ENCODE results near the gene PAX6.
"Not testable (repeated sequence)": the region's sequence is repeated elsewhere in the genome, so short reads cannot be mapped to it uniquely, and the experiment has no call there.

PAX6 gene

DNA sequence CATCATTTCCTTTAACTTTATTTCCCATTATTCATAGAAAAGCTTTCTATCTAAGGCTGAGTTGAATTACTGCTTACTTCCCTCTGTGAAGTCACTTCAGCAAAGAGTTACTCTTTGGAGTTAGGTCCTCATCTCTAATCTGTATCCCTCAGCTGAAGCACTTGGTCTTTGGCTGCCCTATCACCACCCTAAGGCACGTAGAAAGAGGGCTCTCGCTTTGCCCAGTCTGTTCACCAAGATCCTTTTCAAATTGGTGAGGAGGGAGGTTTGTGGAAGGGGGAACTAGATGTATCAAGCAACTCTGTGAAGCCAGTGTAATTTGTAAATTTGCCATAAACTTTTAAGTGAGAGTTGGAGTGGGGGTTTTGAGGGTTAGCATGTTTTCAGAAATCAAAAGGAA lies 43.4 kb downstream of the PAX6 start:
- DNase-seq (ENCODE audit: low read depth) = no peak

DNA sequence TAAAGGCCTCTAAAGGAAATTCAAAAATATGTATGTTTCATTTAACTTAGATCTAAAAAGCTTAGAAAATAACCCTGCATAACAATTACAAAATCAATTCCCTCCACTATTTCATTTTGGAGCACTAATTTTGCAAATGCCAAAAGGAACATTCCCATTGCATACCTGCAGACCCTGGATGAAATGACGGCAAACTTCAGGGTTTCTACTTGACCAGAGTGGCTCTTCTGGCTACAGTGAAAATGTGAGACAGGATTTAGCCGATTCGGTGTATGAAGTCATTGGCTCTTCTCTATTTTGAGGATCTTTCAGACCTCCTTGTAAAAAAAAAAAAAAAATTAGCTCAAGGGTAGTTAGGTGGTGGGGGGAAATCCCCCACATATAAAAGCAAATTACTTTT lies 44.1 kb downstream of the PAX6 start:
- DNase-seq (ENCODE audit: low read depth) = no peak

DNA sequence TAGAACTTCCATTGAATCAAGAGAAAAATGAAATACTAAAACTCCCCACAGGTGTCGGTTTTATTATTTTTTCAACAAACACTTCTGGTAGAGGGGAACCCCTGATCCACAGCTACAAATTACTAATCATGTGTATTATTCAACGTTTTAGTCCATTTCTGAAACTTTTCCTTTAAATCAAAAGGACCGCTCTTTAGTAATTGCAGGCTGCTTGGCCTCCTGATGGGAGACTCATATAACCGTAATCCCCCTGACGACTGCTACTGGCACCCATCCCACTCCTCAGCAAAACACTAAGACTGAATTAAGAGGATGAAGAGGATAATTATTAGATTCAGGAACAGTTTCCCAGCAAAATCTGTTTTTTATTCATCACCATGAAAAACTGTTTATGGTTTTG lies 46.4 kb downstream of the PAX6 start:
- DNase-seq (ENCODE audit: low read depth) = no peak

DNA sequence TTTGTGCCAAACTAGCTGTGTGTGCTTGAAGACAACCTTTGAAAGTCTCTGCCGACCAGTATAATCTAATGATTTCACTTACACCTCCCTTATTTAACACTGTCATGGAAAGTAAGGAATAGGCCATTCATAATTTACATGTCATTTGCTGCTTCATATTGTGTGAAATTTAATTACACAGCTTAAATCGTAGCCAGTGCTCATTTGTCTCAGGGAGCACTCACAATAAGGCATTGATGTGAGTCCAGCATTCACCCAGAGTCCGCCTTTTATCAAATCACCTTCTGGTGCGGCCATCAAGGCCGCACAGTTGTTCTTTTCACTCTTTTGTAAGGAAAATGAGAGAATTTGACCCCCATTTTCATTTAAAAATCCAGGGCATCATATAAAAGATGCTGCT lies 46.9 kb downstream of the PAX6 start:
- no peak for DNase-seq (ENCODE audit: low read depth)

DNA sequence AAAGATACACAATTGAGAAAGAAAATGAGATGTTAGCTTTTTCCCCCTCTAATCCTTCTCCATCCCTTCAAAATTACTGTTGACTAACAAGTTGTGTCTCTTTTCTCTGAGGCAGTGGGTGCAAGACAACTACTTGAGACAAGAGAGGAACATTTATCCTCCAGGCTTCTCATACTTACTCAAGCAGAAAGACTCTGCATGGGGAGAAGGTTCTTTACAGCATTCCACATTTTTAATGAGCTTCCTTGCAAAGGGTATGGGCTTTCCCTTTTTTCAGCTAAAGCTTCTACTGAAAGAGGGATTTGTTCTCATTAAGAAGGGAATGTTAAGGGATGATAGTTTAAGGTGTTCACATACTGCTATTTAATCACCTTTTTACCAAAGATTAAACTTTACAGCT lies 47.8 kb downstream of the PAX6 start:
- no peak for DNase-seq (ENCODE audit: low read depth)

DNA sequence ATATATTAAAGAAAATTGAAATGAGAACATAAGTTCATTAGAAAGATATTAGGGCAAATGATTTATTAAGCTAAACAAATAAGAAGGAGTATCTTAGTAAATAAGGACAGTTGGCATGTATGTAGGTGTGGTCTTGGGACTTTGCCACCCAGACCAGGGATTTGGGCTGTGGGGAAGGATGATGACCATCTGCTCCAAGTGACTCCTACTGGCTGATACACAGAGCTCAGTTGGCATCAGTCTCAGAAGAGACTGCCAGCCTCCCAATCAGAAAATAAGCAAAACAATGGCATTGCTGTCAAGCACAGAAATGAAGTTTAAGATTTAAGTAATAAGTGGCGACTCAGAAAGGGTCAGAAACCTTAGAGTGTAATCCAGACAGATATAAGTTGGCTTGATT lies 49.5 kb downstream of the PAX6 start:
- DNase-seq (ENCODE audit: low read depth) = no peak

DNA sequence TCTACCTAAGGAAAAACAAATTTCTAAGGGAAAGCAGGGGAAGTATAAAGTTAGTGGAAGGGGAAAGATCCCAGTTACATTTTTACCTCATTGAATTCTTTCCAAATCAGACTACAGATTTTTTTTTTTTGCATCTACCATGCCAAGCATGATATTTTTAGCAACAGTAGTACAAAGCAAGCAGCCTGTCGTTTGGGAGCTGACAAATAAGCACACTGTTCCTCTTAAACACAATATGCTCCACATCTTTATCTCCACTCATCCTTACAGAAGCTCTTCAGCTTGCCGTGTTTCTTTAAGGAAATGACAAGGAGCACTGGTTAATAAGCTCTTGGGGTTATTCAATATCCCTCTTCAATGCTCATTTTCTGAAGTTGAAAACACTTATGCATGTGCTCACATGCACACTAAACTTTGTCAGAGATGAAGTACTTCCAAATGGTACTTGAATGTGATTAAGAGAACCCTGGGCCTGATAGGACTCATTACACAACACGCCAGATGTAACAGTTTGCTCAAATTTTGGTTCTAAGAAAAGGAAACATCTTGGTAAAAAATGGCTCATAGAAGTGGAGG lies 53.8 kb downstream of the PAX6 start:
- DNase-seq (ENCODE audit: low read depth) = no peak

DNA sequence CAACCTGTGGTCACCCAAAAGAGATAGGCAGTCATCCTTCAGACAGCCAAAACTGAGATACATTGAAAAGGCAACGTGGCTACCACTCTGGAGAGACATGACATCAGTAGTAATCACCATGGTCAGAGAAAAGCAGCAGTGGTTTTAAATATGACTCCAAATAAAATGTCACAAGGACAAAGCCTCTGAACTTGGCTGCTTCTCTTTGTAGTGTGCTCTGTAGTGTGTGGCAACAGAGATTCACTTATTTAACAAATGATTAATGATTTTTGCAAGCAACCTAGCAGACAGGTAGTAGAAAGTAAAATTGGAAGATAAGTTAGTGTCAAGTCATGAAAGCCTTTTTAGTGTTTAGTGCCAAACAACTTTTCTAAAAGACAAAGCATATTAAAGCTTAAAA lies 63.5 kb downstream of the PAX6 start:
- no peak for DNase-seq (ENCODE audit: low read depth)

DNA sequence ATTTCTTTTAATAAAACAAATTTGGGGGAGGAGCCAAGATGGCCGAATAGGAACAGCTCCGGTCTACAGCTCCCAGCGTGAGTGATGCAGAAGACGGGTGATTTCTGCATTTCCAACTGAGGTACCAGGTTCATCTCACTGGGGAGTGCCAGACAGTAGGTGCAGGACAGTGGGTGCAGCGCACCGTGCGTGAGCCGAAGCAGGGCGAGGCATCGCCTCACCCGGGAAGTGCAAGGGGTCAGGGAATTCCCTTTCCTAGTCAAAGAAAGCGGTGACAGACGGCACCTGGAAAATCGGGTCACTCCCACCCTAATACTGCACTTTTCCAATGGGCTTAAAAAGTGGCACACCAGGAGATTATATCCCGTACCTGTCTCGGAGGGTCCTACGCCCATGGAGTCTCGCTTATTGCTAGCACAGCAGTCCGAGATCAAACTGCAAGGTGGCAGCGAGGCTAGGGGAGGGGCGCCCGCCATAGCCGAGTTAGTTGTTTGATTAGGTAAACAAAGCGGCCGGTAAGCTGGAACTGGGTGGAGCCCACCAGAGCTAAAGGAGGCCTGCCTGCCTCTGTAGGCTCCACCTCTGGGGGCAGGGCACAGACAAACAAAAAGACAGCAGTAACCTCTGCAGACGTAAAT lies 70.3 kb downstream of the PAX6 start:
- DNase-seq (ENCODE audit: low read depth) = not testable (repeated sequence)

DNA sequence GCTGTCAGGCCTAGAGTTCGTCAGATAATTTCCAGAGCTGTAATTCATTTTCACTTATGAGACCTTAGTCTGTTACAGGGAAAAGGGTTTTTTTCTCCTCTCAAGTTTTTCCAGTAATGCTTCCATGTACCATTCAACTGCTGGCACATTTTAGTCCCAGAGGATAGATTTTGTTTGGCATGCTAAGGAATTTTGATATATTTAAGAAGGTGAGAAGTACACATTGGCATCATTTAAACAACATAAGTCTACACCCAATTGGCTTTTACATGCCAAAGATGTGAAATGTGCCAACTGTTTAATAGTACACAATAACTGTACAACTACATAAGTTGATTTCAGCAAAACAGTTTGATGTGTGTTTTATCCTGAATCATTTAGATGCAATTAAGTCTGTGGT lies 71.0 kb downstream of the PAX6 start:
- no peak for DNase-seq (ENCODE audit: low read depth)

All from stimulated activated CD8-positive, alpha-beta memory T cell treated with anti-CD3 and anti-CD28 coated beads, Interleukin-15, amount 100 ng/mL, for 1 hour (primary cell).